H9 (cell line): Measurements from ENCODE around the gene GABARAP. TPM values are rescaled to one million over a fixed set of nuclear protein-coding genes. Genes with fewer than 3 reads are reported as not detected.
A peak's percentile ranks its signal among the peaks of the same experiment; 100 is the strongest.

Source experiments
- DNase-seq: peaks from one replicate; pipeline ENCODE4 v3.0.0-alpha.2; 2017
- H2AFZ ChIP-seq: one replicate; pipeline ENCODE4 v1.6.1; 2013; ENCODE audit warnings: mild to moderate bottlenecking, low read length, control low read depth, moderate library complexity
- H2AK5ac ChIP-seq: 2 replicates; pipeline ENCODE4 v1.6.1; 2013; ENCODE audit warnings: low read length, control low read depth, mixed read lengths; ENCODE audit not compliant: insufficient read length
- H2BK120ac ChIP-seq: one replicate; pipeline ENCODE4 v1.6.1; 2013; ENCODE audit warnings: low read depth, mild to moderate bottlenecking, low read length, control low read depth, inconsistent platforms; ENCODE audit not compliant: poor library complexity, severe bottlenecking
- H2BK12ac ChIP-seq: 2 replicates; pipeline ENCODE4 v1.6.1; 2013; ENCODE audit warnings: low read length, control low read depth, mixed read lengths, low read depth; ENCODE audit not compliant: insufficient read length
- H2BK15ac ChIP-seq: 2 replicates; pipeline ENCODE4 v1.6.1; 2013; ENCODE audit warnings: low read depth, low read length, control low read depth
- H2BK20ac ChIP-seq: one replicate; pipeline ENCODE4 v1.6.1; 2013; ENCODE audit warnings: low read depth, mild to moderate bottlenecking, low read length, control low read depth, inconsistent platforms; ENCODE audit not compliant: poor library complexity, severe bottlenecking
- H2BK5ac ChIP-seq: 2 replicates; pipeline ENCODE4 v1.6.1; 2013; ENCODE audit warnings: low read length, control low read depth, mixed read lengths; ENCODE audit not compliant: insufficient read length
- H3K14ac ChIP-seq: 2 replicates; pipeline ENCODE4 v1.6.1; 2013; ENCODE audit warnings: low read length, control low read depth; ENCODE audit not compliant: insufficient read depth
- H3K18ac ChIP-seq: 2 replicates; pipeline ENCODE4 v1.6.1; 2013; ENCODE audit warnings: low read depth, mild to moderate bottlenecking, mixed read lengths, low read length, control low read depth; ENCODE audit not compliant: insufficient read length
- H3K23ac ChIP-seq: 2 replicates; pipeline ENCODE4 v1.6.1; 2013; ENCODE audit warnings: low read length, control low read depth, mixed read lengths, low read depth; ENCODE audit not compliant: insufficient read length
- H3K23me2 ChIP-seq: 2 replicates; pipeline ENCODE4 v1.6.1; 2013; ENCODE audit warnings: low read depth, mild to moderate bottlenecking, mixed read lengths, low read length, control low read depth; ENCODE audit not compliant: insufficient read length, poor library complexity, severe bottlenecking
- H3K27ac ChIP-seq: 2 replicates; pipeline ENCODE4 v1.5.1; 2013; ENCODE audit warnings: low read length, control low read depth, mixed read lengths, low read depth; ENCODE audit not compliant: insufficient read length
- H3K27me3 ChIP-seq: 2 replicates; pipeline ENCODE4 v1.6.1; 2013; ENCODE audit warnings: low read length, control low read depth, inconsistent platforms; ENCODE audit not compliant: insufficient read depth
- H3K4ac ChIP-seq: 2 replicates; pipeline ENCODE4 v1.6.1; 2013; ENCODE audit warnings: low read depth, mild to moderate bottlenecking, control low read depth, inconsistent platforms, low read length, moderate library complexity
- H3K4me1 ChIP-seq: 2 replicates; pipeline ENCODE4 v1.6.1; 2013; ENCODE audit warnings: low read length, control low read depth, inconsistent platforms; ENCODE audit not compliant: insufficient read depth
- H3K4me2 ChIP-seq: 2 replicates; pipeline ENCODE4 v1.6.1; 2013; ENCODE audit warnings: low read length, control low read depth, mixed read lengths; ENCODE audit not compliant: insufficient read length, insufficient read depth
- H3K56ac ChIP-seq: 2 replicates; pipeline ENCODE4 v1.6.1; 2013; ENCODE audit warnings: low read depth, mild to moderate bottlenecking, mixed read lengths, low read length, control low read depth; ENCODE audit not compliant: insufficient read length
- H3K79me1 ChIP-seq: 2 replicates; pipeline ENCODE4 v1.6.1; 2013; ENCODE audit warnings: low read depth, mild to moderate bottlenecking, moderate library complexity, low read length, control low read depth, inconsistent platforms; ENCODE audit not compliant: insufficient read depth, poor library complexity, severe bottlenecking
- H3K79me2 ChIP-seq: 2 replicates; pipeline ENCODE4 v1.6.1; 2013; ENCODE audit warnings: low read length, control low read depth, inconsistent platforms; ENCODE audit not compliant: insufficient read depth
- H3K9ac ChIP-seq: 2 replicates; pipeline ENCODE4 v1.6.1; 2013; ENCODE audit warnings: low read length, control low read depth, mixed read lengths; ENCODE audit not compliant: insufficient read length; ENCODE audit errors: extremely low read depth
- H3K9me3 ChIP-seq: one replicate; pipeline ENCODE4 v1.6.1; 2013; ENCODE audit warnings: low read depth, low read length, inconsistent platforms; ENCODE audit not compliant: control insufficient read depth
- H3T11ph ChIP-seq: one replicate; pipeline ENCODE4 v1.6.1; 2013; ENCODE audit warnings: mild to moderate bottlenecking, low read length, control low read depth, inconsistent platforms
- H4K20me1 ChIP-seq: one replicate; pipeline ENCODE4 v1.6.1; 2013; ENCODE audit not compliant: control insufficient read depth, insufficient read length, insufficient read depth
- H4K5ac ChIP-seq: 2 replicates; pipeline ENCODE4 v1.6.1; 2013; ENCODE audit warnings: low read depth, mild to moderate bottlenecking, mixed read lengths, low read length, control low read depth; ENCODE audit not compliant: insufficient read length
- H4K8ac ChIP-seq: replicated peaks from 2 replicates; pipeline ENCODE4 v1.6.1; 2013; ENCODE audit warnings: low read length, control low read depth, mixed read lengths, low read depth; ENCODE audit not compliant: insufficient read length
- H4K91ac ChIP-seq: 2 replicates; pipeline ENCODE4 v1.6.1; 2013; ENCODE audit warnings: low read depth, mild to moderate bottlenecking, moderate library complexity, mixed read lengths, low read length, control low read depth; ENCODE audit not compliant: insufficient read length
- H3K27ac Mint-ChIP-seq, 3 experiments: 2 replicates in 2 of 3; 3 replicates in 1 of 3; pipeline ENCODE4 v1.8.0; 2020 to 2021; ENCODE audit warnings: mixed read lengths in 3 of 3, mild to moderate bottlenecking in 1 of 3, moderate library complexity in 1 of 3
- H3K27me3 Mint-ChIP-seq: 2 replicates; pipeline ENCODE4 v1.8.0; 2021; ENCODE audit warnings: low read depth, mild to moderate bottlenecking, moderate library complexity, mixed read lengths
- H3K36me3 Mint-ChIP-seq, 3 experiments: 2 replicates in 2 of 3; 3 replicates in 1 of 3; pipeline ENCODE4 v1.8.0; 2020 to 2021; ENCODE audit warnings: low read depth in 3 of 3, mixed read lengths in 3 of 3; ENCODE audit not compliant: insufficient read depth in 1 of 3
- H3K4me1 Mint-ChIP-seq, 2 experiments: 2 replicates each; pipeline ENCODE4 v1.8.0; 2020; ENCODE audit warnings: mixed read lengths in 2 of 2
- H3K4me3 Mint-ChIP-seq, 2 experiments: 2 replicates in 1 of 2; 3 replicates in 1 of 2; pipeline ENCODE4 v1.8.0; 2020 to 2021; ENCODE audit warnings: mild to moderate bottlenecking in 2 of 2, mixed read lengths in 2 of 2, moderate library complexity in 1 of 2
- H3K9me3 Mint-ChIP-seq, 2 experiments: 2 replicates in 1 of 2; 3 replicates in 1 of 2; pipeline ENCODE4 v1.8.0; 2020; ENCODE audit warnings: mild to moderate bottlenecking in 2 of 2, mixed read lengths in 2 of 2, moderate library complexity in 1 of 2
- CTCF ChIP-seq: fragments of 200-600 bp; sonication (generic); conservative IDR thresholded peaks from 3 replicates; pipeline ENCODE4 v1.8.0; 2021; ENCODE audit warnings: antibody characterized with exemption, mild to moderate bottlenecking
- WGBS: extraction: QIAGEN DNeasy Blood & Tissue Kit; methylation state at CpG from one replicate; pipeline ENCODE4 v1.1.7; 2013; ENCODE audit warnings: missing lambda C conversion rate, low lambda C conversion rate, mixed read lengths; ENCODE audit not compliant: insufficient read length; ENCODE audit errors: extremely low coverage; 5-methylcytosine and 5-hydroxymethylcytosine counted together
- total RNA-seq: library from RNA; stranded (reverse); gene quantifications from 2 replicates; pipeline ENCODE4 v1.2.1, GENCODE V29; 2021

Gene GABARAP
- total RNA-seq, 1 experiment from 2014 or later = 261 TPM

- Histone ChIP-seq H4K20me1 (no peaks in the 10 kb centered on the region), H2BK5ac (no peak overlapping the region), H2BK15ac (no peak overlapping the region), H3K9me3 (no peaks in the 10 kb centered on the region), H3K18ac (no peak overlapping the region), H2BK20ac (no peak overlapping the region), H3K4me2 (no peak overlapping the region), H4K91ac (no peak overlapping the region), H2BK12ac (no peak overlapping the region), H3K9ac (no peak overlapping the region), H3K79me1 (no peaks in the 10 kb centered on the region), H3T11ph (no peak overlapping the region), H3K27me3 (no peaks in the 10 kb centered on the region), H2AK5ac (no peak overlapping the region), H4K8ac (no peak overlapping the region), H2AFZ (no peak overlapping the region), H3K23ac (no peak overlapping the region), H3K4me1 (no peaks in the 10 kb centered on the region), H3K79me2 (no peaks in the 10 kb centered on the region), H3K27ac (no peak overlapping the region), H3K23me2 (peaks cover 5% of the 10 kb centered on the region), H3K4ac (no peak overlapping the region), H3K14ac (no peak overlapping the region), H4K5ac (no peak overlapping the region), H3K56ac (no peak overlapping the region), H2BK120ac (no peak overlapping the region)
- no peak for TF ChIP-seq CTCF
- H3K27ac Mint-ChIP-seq = no peak overlapping the region
- H3K36me3 Mint-ChIP-seq = peaks cover 25 to 72% (median 62%) of the 10 kb centered on the region in 3 experiments; a peak in 6 of 7 replicates
- peaks cover 26 to 30% of the 10 kb centered on the region in 2 experiments for H3K4me1 Mint-ChIP-seq
- H3K4me3 Mint-ChIP-seq = peak overlapping the region in 1 of 2 experiments; percentile 47; a peak in 1 of 5 replicates
- peaks cover 1% of the 10 kb centered on the region; the same call in 1 of the 2 replicates for H3K27me3 Mint-ChIP-seq
- DNase-seq = no peak
- WGBS = no CpG with 5 or more reads among the region's 4 CpGs
- H3K9me3 Mint-ChIP-seq = no peaks in the 10 kb centered on the region; a peak in 1 of 5 replicates
Observed at GRCh38 chr17:7223375-7223774, 18.9 kb downstream of the GABARAP start.
